Measurements from ENCODE around the gene MAP3K6.

- TF ChIP-seq EP300 (IDR thresholded peaks at IDR 0.05) (no peak), POLR2A (IDR thresholded peaks at IDR 0.05) (peak; percentile 71)
- TF ChIP-seq, protein P1, sequence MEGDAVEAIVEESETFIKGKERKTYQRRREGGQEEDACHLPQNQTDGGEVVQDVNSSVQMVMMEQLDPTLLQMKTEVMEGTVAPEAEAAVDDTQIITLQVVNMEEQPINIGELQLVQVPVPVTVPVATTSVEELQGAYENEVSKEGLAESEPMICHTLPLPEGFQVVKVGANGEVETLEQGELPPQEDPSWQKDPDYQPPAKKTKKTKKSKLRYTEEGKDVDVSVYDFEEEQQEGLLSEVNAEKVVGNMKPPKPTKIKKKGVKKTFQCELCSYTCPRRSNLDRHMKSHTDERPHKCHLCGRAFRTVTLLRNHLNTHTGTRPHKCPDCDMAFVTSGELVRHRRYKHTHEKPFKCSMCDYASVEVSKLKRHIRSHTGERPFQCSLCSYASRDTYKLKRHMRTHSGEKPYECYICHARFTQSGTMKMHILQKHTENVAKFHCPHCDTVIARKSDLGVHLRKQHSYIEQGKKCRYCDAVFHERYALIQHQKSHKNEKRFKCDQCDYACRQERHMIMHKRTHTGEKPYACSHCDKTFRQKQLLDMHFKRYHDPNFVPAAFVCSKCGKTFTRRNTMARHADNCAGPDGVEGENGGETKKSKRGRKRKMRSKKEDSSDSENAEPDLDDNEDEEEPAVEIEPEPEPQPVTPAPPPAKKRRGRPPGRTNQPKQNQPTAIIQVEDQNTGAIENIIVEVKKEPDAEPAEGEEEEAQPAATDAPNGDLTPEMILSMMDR (IDR thresholded peaks at IDR 0.05), result no peak
These were observed 1.2 kb downstream of the MAP3K6 start for GRCh38 chr1:27365372-27366112.

Data from ovary (tissue), 3 donors.